AG09309 (cell line): ENCODE measurements around the gene NLRC3.

Experiments used
- DNase-seq: peaks from one replicate; pipeline ENCODE4 v3.0.0-alpha.2; 2010; ENCODE audit warnings: low read depth
- H3K4me3 ChIP-seq: 2 replicates; pipeline ENCODE4 v1.5.1; 2011; ENCODE audit warnings: mild to moderate bottlenecking, low read depth, low read length, moderate library complexity; ENCODE audit not compliant: control insufficient read depth
- CTCF ChIP-seq: IDR thresholded peaks from 2 replicates; pipeline ENCODE4 v1.5.1; 2011; ENCODE audit warnings: mild to moderate bottlenecking, low read depth, low read length, inconsistent platforms; ENCODE audit not compliant: insufficient read depth, control insufficient read depth; ENCODE audit errors: missing control alignments

The NLRC3 gene

GRCh38 chr16:3564889-3565141, 12.4 kb downstream of the NLRC3 start:
- TF ChIP-seq CTCF = no peak
- H3K4me3 ChIP-seq = no peak overlapping the region
- no peak for DNase-seq

- no peak for DNase-seq
- no peak overlapping the region for H3K4me3 ChIP-seq
- TF ChIP-seq CTCF = no peak
These were observed 12.9 kb downstream of the NLRC3 start for GRCh38 chr16:3564130-3564888.

GRCh38 chr16:3562914-3563480, 14.2 kb downstream of the NLRC3 start:
- DNase-seq = no peak
- no peak overlapping the region for H3K4me3 ChIP-seq
- TF ChIP-seq CTCF = no peak

- DNase-seq = no peak
- no peak for TF ChIP-seq CTCF
- no peak overlapping the region for H3K4me3 ChIP-seq
These were observed 15.6 kb downstream of the NLRC3 start for GRCh38 chr16:3561626-3562025.

DNA sequence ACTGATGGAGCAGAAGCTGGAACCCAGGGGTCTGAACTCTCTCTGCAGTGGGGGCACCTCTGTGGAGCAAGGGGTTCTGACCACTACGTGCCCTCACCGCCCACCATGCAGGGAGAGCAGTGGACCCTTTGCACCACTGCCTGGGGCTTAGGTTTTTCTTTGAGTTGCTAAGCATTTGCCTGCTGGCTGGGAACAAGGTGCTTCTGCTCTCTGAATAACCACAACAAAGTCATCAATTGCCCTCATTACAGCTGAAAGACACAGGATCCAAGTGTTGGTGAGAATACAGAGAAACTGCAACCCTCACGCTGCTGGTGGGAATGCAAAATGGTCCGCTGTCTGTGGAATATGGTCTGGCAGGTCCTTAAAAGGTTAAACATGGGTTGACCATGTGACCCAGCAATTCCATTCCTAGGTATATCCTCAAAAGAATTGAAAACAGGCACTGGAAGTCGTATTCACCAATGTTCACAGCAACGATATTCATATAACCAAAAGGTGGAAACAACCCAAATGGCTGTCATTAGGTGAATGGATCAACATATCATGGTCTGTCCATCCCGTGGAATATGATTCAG, 22.8 kb downstream of the NLRC3 start:
- no peak for TF ChIP-seq CTCF
- H3K4me3 ChIP-seq = no peak overlapping the region
- DNase-seq = no peak

- DNase-seq = no peak
- TF ChIP-seq CTCF = no peak
- H3K4me3 ChIP-seq = no peak overlapping the region
These were observed 23.9 kb downstream of the NLRC3 start for GRCh38 chr16:3553138-3553923.
